OCI-LY7 (cell line): ENCODE results near the gene EIF4G3. TPM values are rescaled to one million over a fixed set of nuclear protein-coding genes. Genes with fewer than 3 reads are reported as not detected.
"Not testable (repeated sequence)": the region's sequence is repeated elsewhere in the genome, so short reads cannot be mapped to it uniquely, and the experiment has no call there.

Source experiments
- BruUV-seq: library from RNA; stranded (reverse); fragments of 400-500 nt; replicated peaks from 2 replicates; lab custom pipeline; 2021; lab: Mats Ljungman, UMichigan
- CTCF ChIA-PET: fragments of 300-600 bp; sonication (Branson Sonifier 250); formaldehyde crosslinking; loops from one replicate; lab custom pipeline; 2022; ENCODE audit warnings: antibody characterized with exemption; ENCODE audit not compliant: unreplicated experiment; lab: Charles Lee
- POLR2A ChIA-PET: fragments of 300-600 bp; sonication (Branson Sonifier 250); formaldehyde crosslinking; loops from one replicate; lab custom pipeline; 2022; ENCODE audit warnings: antibody characterized with exemption; lab: Charles Lee
- DNase-seq: peaks from one replicate; pipeline ENCODE4 v3.0.0-alpha.2; 2015; ENCODE audit warnings: low spot score
- H2AFZ ChIP-seq: fragments of 200-600 bp; sonication (generic), shearing (Covaris generic); 2 replicates; pipeline ENCODE4 v1.6.1; 2014; ENCODE audit warnings: mild to moderate bottlenecking, antibody characterized with exemption, low read length, moderate library complexity
- H3K27ac ChIP-seq: fragments of 200-600 bp; sonication (generic); 2 replicates; pipeline ENCODE4 v1.5.1; 2014; ENCODE audit warnings: mixed run types, low read depth, mild to moderate bottlenecking, moderate library complexity, low read length, inconsistent platforms; ENCODE audit not compliant: poor library complexity, severe bottlenecking
- H3K36me3 ChIP-seq: fragments of 200-600 bp; sonication (generic); 2 replicates; pipeline ENCODE4 v1.6.1; 2014; ENCODE audit warnings: mild to moderate bottlenecking, antibody characterized with exemption, low read length, moderate library complexity, mixed read lengths; ENCODE audit not compliant: insufficient read depth
- H3K4me1 ChIP-seq: fragments of 200-600 bp; sonication (generic); 2 replicates; pipeline ENCODE4 v1.5.1; 2014; ENCODE audit warnings: mild to moderate bottlenecking, low read length; ENCODE audit not compliant: insufficient read depth, poor library complexity, severe bottlenecking
- H3K4me2 ChIP-seq: fragments of 200-600 bp; sonication (generic); 2 replicates; pipeline ENCODE4 v1.6.1; 2014; ENCODE audit warnings: mild to moderate bottlenecking, low read length
- H3K4me3 ChIP-seq: fragments of 200-600 bp; sonication (generic); 2 replicates; pipeline ENCODE4 v1.5.1; 2014; ENCODE audit warnings: mild to moderate bottlenecking, low read depth, low read length; ENCODE audit not compliant: poor library complexity, severe bottlenecking
- H3K79me2 ChIP-seq: fragments of 200-600 bp; sonication (generic); 2 replicates; pipeline ENCODE4 v1.6.1; 2016; ENCODE audit warnings: low read depth, mild to moderate bottlenecking, low read length, moderate library complexity, mixed read lengths; ENCODE audit not compliant: insufficient read depth
- H3K9me2 ChIP-seq: fragments of 200-600 bp; sonication (generic); 2 replicates; pipeline ENCODE4 v1.6.1; 2016; ENCODE audit warnings: mild to moderate bottlenecking, low read length, mixed read lengths; ENCODE audit not compliant: insufficient read depth
- H3K9me3 ChIP-seq: fragments of 200-600 bp; sonication (generic); 2 replicates; pipeline ENCODE4 v1.6.1; 2014; ENCODE audit warnings: mild to moderate bottlenecking, mixed run types, low read length, mixed read lengths
- H4K20me1 ChIP-seq: fragments of 200-600 bp; sonication (generic); 2 replicates; pipeline ENCODE4 v1.6.1; 2014; ENCODE audit warnings: mild to moderate bottlenecking, antibody characterized with exemption, low read length, moderate library complexity, mixed read lengths; ENCODE audit not compliant: insufficient read depth
- CTCF ChIP-seq: fragments of 200-600 bp; sonication (generic); conservative IDR thresholded peaks from 2 replicates; pipeline ENCODE4 v1.5.1; 2014; ENCODE audit warnings: mild to moderate bottlenecking, antibody characterized with exemption, low read length, moderate library complexity, mixed read lengths
- EZH2phosphoT487 ChIP-seq: fragments of 200-600 bp; sonication (generic); IDR thresholded peaks from 2 replicates; pipeline ENCODE4 v1.6.1; 2018; ENCODE audit warnings: low read depth, borderline replicate concordance, mild to moderate bottlenecking, mixed run types, antibody characterized with exemption, low read length, moderate library complexity, mixed read lengths
- intact Hi-C: fragments of 100-400 bp; cut with micrococcal nuclease; formaldehyde crosslinking; loops from one replicate; pipeline ENCODE4 v1.10.0; 2022; ENCODE audit not compliant: unreplicated experiment
- total RNA-seq, 2 experiments: library from RNA; depleted of rRNA in 1 of 2; stranded (reverse); fragments of >200 nt in 1 of 2; shearing (Covaris generic) in 1 of 2; gene quantifications; 2 replicates each; pipeline ENCODE4 v1.2.3, GENCODE V29; 2014 to 2022

The EIF4G3 gene
- total RNA-seq, 2 experiments from 2014 or later = 28.5 to 62.1 TPM

- no peaks in the 10 kb centered on the region for H4K20me1 ChIP-seq
Measured at GRCh38 chr1:20867062-20867461, 309.6 kb downstream of the EIF4G3 start.

GRCh38 chr1:20865001-20865400 is 311.7 kb downstream of the EIF4G3 start:
- no peaks in the 10 kb centered on the region for H4K20me1 ChIP-seq
- DNase-seq = no peak
- H3K4me3 ChIP-seq = no peak overlapping the region
- no peaks in the 10 kb centered on the region for H3K79me2 ChIP-seq
- POLR2A ChIA-PET = no interaction called here
- no TSS peak for BruUV-seq
- no peak overlapping the region for H3K4me2 ChIP-seq
- CTCF ChIA-PET = no interaction called here
- H3K9me2 ChIP-seq = no peaks in the 10 kb centered on the region
- H3K4me1 ChIP-seq = no peaks in the 10 kb centered on the region
- no peaks in the 10 kb centered on the region for H3K9me3 ChIP-seq
- TF ChIP-seq EZH2phosphoT487 (no peak), CTCF (no peak)
- H2AFZ ChIP-seq = no peak overlapping the region
- intact Hi-C loops = no loop called here
- H3K27ac ChIP-seq = no peak overlapping the region
- peaks cover 39% of the 10 kb centered on the region for H3K36me3 ChIP-seq

More at GRCh38 chr1:20867062-20867461, 309.6 kb downstream of the EIF4G3 start:
- TF ChIP-seq CTCF (no peak), EZH2phosphoT487 (no peak)
- Histone ChIP-seq H2AFZ (no peak overlapping the region), H3K4me3 (no peak overlapping the region), H3K36me3 (peaks cover 22% of the 10 kb centered on the region; the same call in 1 of the 2 replicates), H3K27ac (no peak overlapping the region), H3K9me2 (no peaks in the 10 kb centered on the region), H3K4me2 (no peak overlapping the region), H3K9me3 (no peaks in the 10 kb centered on the region), H3K4me1 (no peaks in the 10 kb centered on the region), H3K79me2 (no peaks in the 10 kb centered on the region)
- no TSS peak for BruUV-seq
- ChIA-PET CTCF (no interaction called here), POLR2A (interaction anchor here (0.7 kb wide), 2 partner anchors 80 to 203 kb away, joined by 3 to 4 read pairs; partner anchors contain the start of gene HP1BP3)
- intact Hi-C loops = no loop called here
- no peak for DNase-seq

- TF ChIP-seq EZH2phosphoT487 (no peak), CTCF (no peak)
- CTCF ChIA-PET = no interaction called here
- H2AFZ ChIP-seq = no peak overlapping the region
- H3K27ac ChIP-seq = no peak overlapping the region
- H4K20me1 ChIP-seq = no peaks in the 10 kb centered on the region
- DNase-seq = no peak
- no peaks in the 10 kb centered on the region for H3K9me3 ChIP-seq
- H3K4me2 ChIP-seq = no peak overlapping the region
- H3K4me1 ChIP-seq = no peaks in the 10 kb centered on the region
- POLR2A ChIA-PET = interaction anchor here (0.7 kb wide), 2 partner anchors 9 to 146 kb away, joined by 3 read pairs; no protein-coding TSS in a partner anchor
- intact Hi-C loops = no loop called here
- H3K79me2 ChIP-seq = no peaks in the 10 kb centered on the region
- no peak overlapping the region for H3K4me3 ChIP-seq
- BruUV-seq = no TSS peak
- H3K36me3 ChIP-seq = peaks cover 67% of the 10 kb centered on the region
- no peaks in the 10 kb centered on the region for H3K9me2 ChIP-seq
Measured at GRCh38 chr1:20854529-20854928, 322.2 kb downstream of the EIF4G3 start.

GRCh38 chr1:20851791-20852190 is 324.9 kb downstream of the EIF4G3 start:
- H3K79me2 ChIP-seq, H3K9me3 ChIP-seq, H3K4me1 ChIP-seq, POLR2A ChIA-PET, BruUV-seq, H4K20me1 ChIP-seq, H3K9me2 ChIP-seq, H3K4me3 ChIP-seq, H3K4me2 ChIP-seq, DNase-seq, intact Hi-C loops, H2AFZ ChIP-seq, CTCF ChIA-PET, H3K27ac ChIP-seq: not testable (repeated sequence)
- H3K36me3 ChIP-seq = peaks cover 64% of the 10 kb centered on the region
